ENCODE results near the gene GGN. TPM values are rescaled to one million over a fixed set of nuclear protein-coding genes. Genes with fewer than 3 reads are reported as not detected.

The GGN gene
- total and polyA plus RNA-seq, 9 of the 15 experiments (the other 6 are each of a cell fraction or from before 2014, with no cell fraction given), result 0.15 to 0.33 TPM; not detected in 7

DNA sequence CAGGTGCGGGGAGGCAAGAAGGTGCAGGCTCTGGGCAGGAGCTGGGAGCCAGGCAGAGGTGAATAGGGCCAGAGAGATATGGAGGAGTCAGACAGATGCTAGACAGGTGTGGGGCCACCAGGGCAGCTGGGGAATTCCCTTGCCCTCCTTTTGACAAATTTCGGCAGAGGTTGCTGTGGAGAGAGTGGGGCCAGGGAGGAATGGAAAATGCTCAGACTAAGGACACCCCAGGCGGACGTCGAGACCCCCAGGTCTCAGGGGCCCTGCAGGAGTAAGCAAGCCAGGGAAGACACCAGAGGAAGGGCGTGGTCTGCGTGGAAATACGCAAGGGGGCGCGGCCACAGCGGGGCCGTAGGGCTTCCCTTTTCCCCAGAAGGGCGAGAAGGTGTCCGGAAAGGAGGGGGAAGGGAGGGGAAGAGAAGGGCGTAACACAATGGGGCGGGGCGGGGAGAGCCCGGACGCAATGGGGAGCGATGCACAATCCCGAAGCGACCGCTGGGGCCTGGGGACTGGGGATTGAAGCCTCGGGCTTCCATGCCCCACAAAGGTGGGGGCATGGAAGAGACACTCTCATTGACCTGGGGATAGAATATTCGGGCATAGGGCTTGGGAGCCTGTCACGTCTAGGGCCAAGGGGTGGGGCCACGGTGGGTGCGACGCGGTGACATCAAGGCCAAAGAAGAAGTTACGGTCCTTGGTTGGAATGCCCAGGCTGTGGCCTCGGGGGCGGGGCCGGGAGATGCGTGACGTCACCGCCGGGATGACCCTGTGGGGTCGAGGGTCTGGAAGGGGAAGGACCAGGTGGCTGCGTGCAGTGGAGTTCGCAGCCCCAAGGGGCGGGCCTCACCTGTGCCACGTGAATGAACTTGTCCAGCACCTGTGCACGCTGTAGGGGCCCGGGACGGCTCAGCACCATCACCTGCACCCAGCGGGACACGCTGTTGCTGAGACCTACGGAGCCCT, 30.0 kb upstream of the GGN start (continued):
- no peak for TF ChIP-seq SNIP1 (IDR thresholded peaks at IDR 0.05; ENCODE audit: low read depth)
- TF ChIP-seq, protein P1, sequence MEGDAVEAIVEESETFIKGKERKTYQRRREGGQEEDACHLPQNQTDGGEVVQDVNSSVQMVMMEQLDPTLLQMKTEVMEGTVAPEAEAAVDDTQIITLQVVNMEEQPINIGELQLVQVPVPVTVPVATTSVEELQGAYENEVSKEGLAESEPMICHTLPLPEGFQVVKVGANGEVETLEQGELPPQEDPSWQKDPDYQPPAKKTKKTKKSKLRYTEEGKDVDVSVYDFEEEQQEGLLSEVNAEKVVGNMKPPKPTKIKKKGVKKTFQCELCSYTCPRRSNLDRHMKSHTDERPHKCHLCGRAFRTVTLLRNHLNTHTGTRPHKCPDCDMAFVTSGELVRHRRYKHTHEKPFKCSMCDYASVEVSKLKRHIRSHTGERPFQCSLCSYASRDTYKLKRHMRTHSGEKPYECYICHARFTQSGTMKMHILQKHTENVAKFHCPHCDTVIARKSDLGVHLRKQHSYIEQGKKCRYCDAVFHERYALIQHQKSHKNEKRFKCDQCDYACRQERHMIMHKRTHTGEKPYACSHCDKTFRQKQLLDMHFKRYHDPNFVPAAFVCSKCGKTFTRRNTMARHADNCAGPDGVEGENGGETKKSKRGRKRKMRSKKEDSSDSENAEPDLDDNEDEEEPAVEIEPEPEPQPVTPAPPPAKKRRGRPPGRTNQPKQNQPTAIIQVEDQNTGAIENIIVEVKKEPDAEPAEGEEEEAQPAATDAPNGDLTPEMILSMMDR (IDR thresholded peaks at IDR 0.05 in 2 of 3, conservative IDR thresholded peaks at IDR 0.05 in 1 of 3; ENCODE audit: insufficient read depth in 2 of 3, low read depth in 1 of 3, low read length in 3 of 3), result peak in 1 of 3 experiments; percentile 16; a peak in 2 of 6 replicates
- peak; percentile 23 to 44; a peak in 2 of 4 replicates for TF ChIP-seq FOXK2 (conservative IDR thresholded peaks at IDR 0.05 in 1 of 2, IDR thresholded peaks at IDR 0.05 in 1 of 2; ENCODE audit: low read depth in 2 of 2)
- no peak for TF ChIP-seq PHB2 (IDR thresholded peaks at IDR 0.05; ENCODE audit: low read depth)
- peak; percentile 46 to 54; a peak in 3 of 4 replicates for TF ChIP-seq NRF1 (conservative IDR thresholded peaks at IDR 0.05 in 1 of 2, IDR thresholded peaks at IDR 0.05 in 1 of 2)
- TF ChIP-seq ZFP30 (CRISPR knock-in tag; IDR thresholded peaks at IDR 0.05; ENCODE audit: borderline replicate concordance), result no peak
- TF ChIP-seq, protein P2, sequence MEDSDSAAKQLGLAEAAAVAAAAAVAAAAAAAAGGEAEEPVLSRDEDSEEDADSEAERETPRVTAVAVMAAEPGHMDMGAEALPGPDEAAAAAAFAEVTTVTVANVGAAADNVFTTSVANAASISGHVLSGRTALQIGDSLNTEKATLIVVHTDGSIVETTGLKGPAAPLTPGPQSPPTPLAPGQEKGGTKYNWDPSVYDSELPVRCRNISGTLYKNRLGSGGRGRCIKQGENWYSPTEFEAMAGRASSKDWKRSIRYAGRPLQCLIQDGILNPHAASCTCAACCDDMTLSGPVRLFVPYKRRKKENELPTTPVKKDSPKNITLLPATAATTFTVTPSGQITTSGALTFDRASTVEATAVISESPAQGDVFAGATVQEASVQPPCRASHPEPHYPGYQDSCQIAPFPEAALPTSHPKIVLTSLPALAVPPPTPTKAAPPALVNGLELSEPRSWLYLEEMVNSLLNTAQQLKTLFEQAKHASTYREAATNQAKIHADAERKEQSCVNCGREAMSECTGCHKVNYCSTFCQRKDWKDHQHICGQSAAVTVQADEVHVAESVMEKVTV (CRISPR knock-in tag; IDR thresholded peaks at IDR 0.05), result no peak
- 0 out of 4 replicates have a peak, but pooled peaks of 1 of the 2 experiments have one; percentile 31 for TF ChIP-seq KDM4B (IDR thresholded peaks at IDR 0.05; ENCODE audit: borderline replicate concordance in 2 of 2, low read depth in 1 of 2)
- no peak for TF ChIP-seq ZNF143 (CRISPR knock-in tag; IDR thresholded peaks at IDR 0.05)
- no peak for TF ChIP-seq XRCC4 (IDR thresholded peaks at IDR 0.05; ENCODE audit: extremely low read depth, insufficient read depth, insufficient read length)
- no peak for TF ChIP-seq CBFA2T2 (conservative IDR thresholded peaks at IDR 0.05)
- TF ChIP-seq, protein P3, sequence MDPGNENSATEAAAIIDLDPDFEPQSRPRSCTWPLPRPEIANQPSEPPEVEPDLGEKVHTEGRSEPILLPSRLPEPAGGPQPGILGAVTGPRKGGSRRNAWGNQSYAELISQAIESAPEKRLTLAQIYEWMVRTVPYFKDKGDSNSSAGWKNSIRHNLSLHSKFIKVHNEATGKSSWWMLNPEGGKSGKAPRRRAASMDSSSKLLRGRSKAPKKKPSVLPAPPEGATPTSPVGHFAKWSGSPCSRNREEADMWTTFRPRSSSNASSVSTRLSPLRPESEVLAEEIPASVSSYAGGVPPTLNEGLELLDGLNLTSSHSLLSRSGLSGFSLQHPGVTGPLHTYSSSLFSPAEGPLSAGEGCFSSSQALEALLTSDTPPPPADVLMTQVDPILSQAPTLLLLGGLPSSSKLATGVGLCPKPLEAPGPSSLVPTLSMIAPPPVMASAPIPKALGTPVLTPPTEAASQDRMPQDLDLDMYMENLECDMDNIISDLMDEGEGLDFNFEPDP (CRISPR knock-in tag; IDR thresholded peaks at IDR 0.05), result no peak
- peak; percentile 32; the same call in 1 of the 2 replicates for TF ChIP-seq HCFC1 (IDR thresholded peaks at IDR 0.05; ENCODE audit: low read depth, low read length)

All from K562 (cell line).